GM12878 (cell line): ENCODE measurements around the gene LARGE1. TPM values are rescaled to one million over a fixed set of nuclear protein-coding genes. Genes with fewer than 3 reads are reported as not detected.

ENCODE experiments used
- ATAC-seq: fragments of 200-7000 bp; cut with Tn5 transposase; 3 replicates; pipeline ENCODE4 v1.9.1; 2020; ENCODE audit warnings: mild to moderate bottlenecking, moderate library complexity
- BruUV-seq: library from RNA; stranded (reverse); fragments of 400-500 nt; replicated peaks from 2 replicates; lab custom pipeline; 2021; lab: Mats Ljungman, UMichigan
- CTCF ChIA-PET: fragments of 300-600 bp; sonication (Branson Sonifier 250); formaldehyde crosslinking; extraction: SDS; loops from one replicate; lab custom pipeline; 2021; ENCODE audit warnings: inconsistent platforms; lab: Yijun Ruan, JAX
- POLR2A ChIA-PET: fragments of 350-600 bp; formaldehyde crosslinking; extraction: SDS; loops from one replicate; lab custom pipeline; 2021; ENCODE audit warnings: inconsistent platforms; lab: Charles Lee
- RAD21 ChIA-PET: fragments of 300-600 bp; sonication (Branson Sonifier 250); formaldehyde crosslinking; loops from one replicate; lab custom pipeline; 2023; ENCODE audit warnings: antibody characterized with exemption; ENCODE audit not compliant: unreplicated experiment; lab: Charles Lee
- SMC1A ChIA-PET: fragments of 300-600 bp; sonication (Branson Sonifier 250); formaldehyde crosslinking; loops from one replicate; lab custom pipeline; 2023; ENCODE audit not compliant: unreplicated experiment, uncharacterized antibody; lab: Charles Lee
- DNase-seq: peaks from one replicate; pipeline ENCODE4 v3.0.0-alpha.2; 2011; ENCODE audit warnings: low read depth, low spot score
- FAIRE-seq: peaks from 3 replicates; lab custom pipeline; 2011; peaks lifted over from hg19 to GRCh38; lab: Jason Lieb, UNC
- H2AFZ ChIP-seq: 2 replicates; pipeline ENCODE4 v1.6.0; 2011; ENCODE audit warnings: low read depth, low read length, control low read depth; ENCODE audit not compliant: control insufficient read depth
- H3K27ac ChIP-seq: 2 replicates; pipeline ENCODE4 v1.5.1; 2011; ENCODE audit warnings: control low read depth; ENCODE audit not compliant: control insufficient read depth, insufficient read depth
- H3K27me3 ChIP-seq, 2 experiments: replicated peaks in 1 of 2; 2 replicates each; pipeline versions ENCODE4 v1.6.0 to v1.6.1; 2011; ENCODE audit warnings: low read length in 1 of 2; ENCODE audit not compliant: control insufficient read depth in 2 of 2, insufficient read depth in 2 of 2
- H3K36me3 ChIP-seq, 2 experiments: 2 replicates each; pipeline ENCODE4 v1.5.1; 2011; ENCODE audit warnings: low read length in 1 of 2; ENCODE audit not compliant: control insufficient read depth in 2 of 2, insufficient read depth in 2 of 2
- H3K4me1 ChIP-seq: 2 replicates; pipeline ENCODE4 v1.6.1; 2011; ENCODE audit warnings: mild to moderate bottlenecking, low read length, moderate library complexity, mixed read lengths; ENCODE audit not compliant: control insufficient read depth, insufficient read depth
- H3K4me2 ChIP-seq: 2 replicates; pipeline ENCODE4 v1.6.0; 2011; ENCODE audit warnings: control low read depth; ENCODE audit not compliant: control insufficient read depth, insufficient read depth
- H3K4me3 ChIP-seq: fragments of 200-600 bp; sonication (generic); 2 replicates; pipeline ENCODE4 v1.5.1; 2016
- H3K79me2 ChIP-seq: 2 replicates; pipeline ENCODE4 v1.6.0; 2011; ENCODE audit warnings: low read length; ENCODE audit not compliant: control insufficient read depth, insufficient read depth
- H3K9ac ChIP-seq: 2 replicates; pipeline ENCODE4 v1.8.0; 2011; ENCODE audit warnings: low read length, control low read depth, mixed read lengths; ENCODE audit not compliant: control insufficient read depth, insufficient read depth
- H3K9me3 ChIP-seq: replicated peaks from 3 replicates; pipeline ENCODE4 v1.5.1; 2011; ENCODE audit warnings: mild to moderate bottlenecking, low read length; ENCODE audit not compliant: control insufficient read depth, insufficient read depth
- H4K20me1 ChIP-seq: 2 replicates; pipeline ENCODE4 v1.6.0; 2011; ENCODE audit not compliant: control insufficient read depth, insufficient read depth
- PAX5 ChIP-seq: IDR thresholded peaks from 2 replicates; pipeline ENCODE4 v1.6.1; 2011; ENCODE audit warnings: low read depth, low read length, borderline replicate concordance
- WGBS: methylation state at CpG from one replicate; pipeline ENCODE4 v1.1.6; 2016; ENCODE audit warnings: low lambda C conversion rate; ENCODE audit not compliant: insufficient replicate concordance, insufficient coverage; ENCODE audit errors: missing lambda C conversion rate; 5-methylcytosine and 5-hydroxymethylcytosine counted together
- in situ Hi-C: fragments of 300-500 bp; cut with MboI; formaldehyde crosslinking; loops from 9 replicates; pipeline ENCODE4 v1.14.3; 2018; ENCODE audit warnings: mixed read lengths
- intact Hi-C: fragments of 100-400 bp; cut with micrococcal nuclease; formaldehyde crosslinking; loops from one replicate; pipeline ENCODE4 v1.14.2; 2022; ENCODE audit not compliant: unreplicated experiment
- polyA plus RNA-seq, 11 experiments: library from polyadenylated mRNA; depleted of rRNA in 4 of 11; unstranded in 6 of 11; stranded (reverse) in 5 of 11; fragments of >200 nt; fragmentation: Nextera tagmentation in 4 of 11; fragmentation: Illumina TruSeq in 1 of 11; extraction: Ambion mirVana in 4 of 11; extraction: Trizol in 1 of 11; gene quantifications; 1 replicate in 1 of 11; 2 replicates in 10 of 11; pipeline versions ENCODE4 v1.2.1 to v1.2.3, GENCODE V29; 2011 to 2016; ENCODE audit warnings: inconsistent platforms in 2 of 11, missing spikeins in 2 of 11, low read depth in 1 of 11
- total RNA-seq, 4 experiments: library from RNA; depleted of rRNA in 3 of 4; stranded (reverse); fragments of >200 nt in 3 of 4; fragmentation: Illumina TruSeq in 1 of 4; extraction: Trizol in 1 of 4; gene quantifications; 2 replicates each; pipeline versions ENCODE4 v1.2.1 to v1.2.3, GENCODE V29; 2013 to 2021
- TF ChIP-seq, protein P1 (sequence below): fragments of 450-650 bp; IDR thresholded peaks from 2 replicates; pipeline ENCODE4 v1.6.1; 2017; ENCODE audit warnings: mild to moderate bottlenecking
- TF ChIP-seq, protein P2 (sequence below): IDR thresholded peaks from 2 replicates; pipeline ENCODE4 v1.6.1; 2012; ENCODE audit warnings: low read depth, low read length, improper control_type of control experiment
- TF ChIP-seq, protein P3 (sequence below): fragments of 450-650 bp; formaldehyde crosslinking; IDR thresholded peaks from 2 replicates; pipeline ENCODE4 v1.4.0; 2020; ENCODE audit warnings: mild to moderate bottlenecking, moderate library complexity
- TF ChIP-seq, protein P4 (sequence below): IDR thresholded peaks from 2 replicates; pipeline ENCODE4 v1.6.1; 2012; ENCODE audit warnings: mild to moderate bottlenecking, low read depth, low read length

LARGE1 gene
- total and polyA plus RNA-seq, 10 of the 15 experiments (the other 5 are each of a cell fraction or from before 2014, with no cell fraction given), result 3.2 to 41.4 (median 17.3) TPM

DNA sequence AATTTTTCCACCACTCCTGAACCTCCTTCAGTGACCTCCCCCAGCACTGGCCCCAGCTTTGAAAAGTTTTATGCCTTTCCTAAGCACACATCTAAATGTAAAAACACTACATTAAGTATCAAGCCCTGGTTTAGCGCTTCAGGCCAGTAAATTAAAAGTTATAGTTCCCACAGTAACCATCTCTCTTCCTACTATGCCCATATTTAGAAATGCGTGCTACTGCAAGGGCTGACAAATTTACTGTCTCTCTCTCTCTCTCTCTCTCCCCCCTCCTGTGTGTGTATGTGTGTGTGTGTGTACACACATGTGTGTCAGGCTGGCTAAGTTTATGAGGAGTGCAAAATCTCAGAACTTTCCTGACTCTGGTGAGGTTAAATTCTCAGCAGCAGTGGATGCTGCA lies 231.4 kb downstream of the LARGE1 start:
- H3K4me3 ChIP-seq, result no peak overlapping the region
- no peaks in the 10 kb centered on the region for H3K9me3 ChIP-seq
- POLR2A ChIA-PET, result no interaction called here
- CTCF ChIA-PET, result no interaction called here
- H3K4me1 ChIP-seq, result no peaks in the 10 kb centered on the region
- no peak for TF ChIP-seq PAX5
- 97% methylated on average over 2 of the region's 2 CpGs for WGBS
- in situ Hi-C loops (no loop called here), intact Hi-C loops (no loop called here)
- BruUV-seq, result no TSS peak
- DNase-seq, result no peak
- no peak for FAIRE-seq
- no peak overlapping the region for H3K4me2 ChIP-seq
- SMC1A ChIA-PET, result no interaction called here
- RAD21 ChIA-PET, result no interaction called here
- no peak for ATAC-seq
- H3K36me3 ChIP-seq, result no peaks in the 10 kb centered on the region; a peak in 1 of 4 replicates
- H3K9ac ChIP-seq, result no peak overlapping the region
- H3K27ac ChIP-seq, result no peak overlapping the region
- H3K79me2 ChIP-seq, result no peaks in the 10 kb centered on the region
- no peak overlapping the region for H2AFZ ChIP-seq
- H4K20me1 ChIP-seq, result no peaks in the 10 kb centered on the region
- no peaks in the 10 kb centered on the region for H3K27me3 ChIP-seq

DNA sequence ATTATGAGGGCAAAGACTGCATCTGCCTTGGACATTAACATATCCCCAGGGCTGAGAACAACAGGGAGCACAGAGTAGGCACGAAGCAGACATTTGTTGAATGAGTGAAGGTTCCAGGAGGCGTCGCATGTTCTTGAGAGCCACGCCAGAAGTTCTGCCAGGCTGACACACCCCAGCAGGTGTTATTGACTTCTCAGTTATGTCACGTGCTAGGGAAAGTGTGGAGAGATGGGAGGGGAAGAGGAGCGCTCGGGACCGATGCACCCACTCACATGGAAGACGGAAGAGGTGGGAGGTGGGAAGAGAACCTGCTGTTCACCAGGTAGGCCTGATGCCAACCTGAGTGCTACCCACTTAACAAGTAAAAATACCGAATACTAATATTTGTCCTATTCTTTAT lies 232.8 kb downstream of the LARGE1 start:
- H3K27me3 ChIP-seq, result no peaks in the 10 kb centered on the region
- no peaks in the 10 kb centered on the region for H3K79me2 ChIP-seq
- POLR2A ChIA-PET, result no interaction called here
- no peak for ATAC-seq
- in situ Hi-C loops, result no loop called here
- H3K9ac ChIP-seq, result no peak overlapping the region
- RAD21 ChIA-PET, result no interaction called here
- no peaks in the 10 kb centered on the region for H4K20me1 ChIP-seq
- SMC1A ChIA-PET, result no interaction called here
- BruUV-seq, result no TSS peak
- no peak overlapping the region for H3K4me3 ChIP-seq
- no peak overlapping the region for H3K27ac ChIP-seq
- H2AFZ ChIP-seq, result no peak overlapping the region
- no peaks in the 10 kb centered on the region for H3K4me1 ChIP-seq
- intact Hi-C loops, result no loop called here
- 94% methylated on average over 10 of the region's 10 CpGs for WGBS
- no peak for FAIRE-seq
- H3K36me3 ChIP-seq, result no peaks in the 10 kb centered on the region; a peak in 1 of 4 replicates
- H3K4me2 ChIP-seq, result no peak overlapping the region
- CTCF ChIA-PET, result no interaction called here
- DNase-seq, result no peak
- H3K9me3 ChIP-seq, result no peaks in the 10 kb centered on the region
- TF ChIP-seq, protein P1, sequence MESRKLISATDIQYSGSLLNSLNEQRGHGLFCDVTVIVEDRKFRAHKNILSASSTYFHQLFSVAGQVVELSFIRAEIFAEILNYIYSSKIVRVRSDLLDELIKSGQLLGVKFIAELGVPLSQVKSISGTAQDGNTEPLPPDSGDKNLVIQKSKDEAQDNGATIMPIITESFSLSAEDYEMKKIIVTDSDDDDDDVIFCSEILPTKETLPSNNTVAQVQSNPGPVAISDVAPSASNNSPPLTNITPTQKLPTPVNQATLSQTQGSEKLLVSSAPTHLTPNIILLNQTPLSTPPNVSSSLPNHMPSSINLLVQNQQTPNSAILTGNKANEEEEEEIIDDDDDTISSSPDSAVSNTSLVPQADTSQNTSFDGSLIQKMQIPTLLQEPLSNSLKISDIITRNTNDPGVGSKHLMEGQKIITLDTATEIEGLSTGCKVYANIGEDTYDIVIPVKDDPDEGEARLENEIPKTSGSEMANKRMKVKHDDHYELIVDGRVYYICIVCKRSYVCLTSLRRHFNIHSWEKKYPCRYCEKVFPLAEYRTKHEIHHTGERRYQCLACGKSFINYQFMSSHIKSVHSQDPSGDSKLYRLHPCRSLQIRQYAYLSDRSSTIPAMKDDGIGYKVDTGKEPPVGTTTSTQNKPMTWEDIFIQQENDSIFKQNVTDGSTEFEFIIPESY, result no peak
- TF ChIP-seq, protein P2, sequence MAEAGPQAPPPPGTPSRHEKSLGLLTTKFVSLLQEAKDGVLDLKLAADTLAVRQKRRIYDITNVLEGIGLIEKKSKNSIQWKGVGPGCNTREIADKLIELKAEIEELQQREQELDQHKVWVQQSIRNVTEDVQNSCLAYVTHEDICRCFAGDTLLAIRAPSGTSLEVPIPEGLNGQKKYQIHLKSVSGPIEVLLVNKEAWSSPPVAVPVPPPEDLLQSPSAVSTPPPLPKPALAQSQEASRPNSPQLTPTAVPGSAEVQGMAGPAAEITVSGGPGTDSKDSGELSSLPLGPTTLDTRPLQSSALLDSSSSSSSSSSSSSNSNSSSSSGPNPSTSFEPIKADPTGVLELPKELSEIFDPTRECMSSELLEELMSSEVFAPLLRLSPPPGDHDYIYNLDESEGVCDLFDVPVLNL, result no peak
- TF ChIP-seq, protein P3, sequence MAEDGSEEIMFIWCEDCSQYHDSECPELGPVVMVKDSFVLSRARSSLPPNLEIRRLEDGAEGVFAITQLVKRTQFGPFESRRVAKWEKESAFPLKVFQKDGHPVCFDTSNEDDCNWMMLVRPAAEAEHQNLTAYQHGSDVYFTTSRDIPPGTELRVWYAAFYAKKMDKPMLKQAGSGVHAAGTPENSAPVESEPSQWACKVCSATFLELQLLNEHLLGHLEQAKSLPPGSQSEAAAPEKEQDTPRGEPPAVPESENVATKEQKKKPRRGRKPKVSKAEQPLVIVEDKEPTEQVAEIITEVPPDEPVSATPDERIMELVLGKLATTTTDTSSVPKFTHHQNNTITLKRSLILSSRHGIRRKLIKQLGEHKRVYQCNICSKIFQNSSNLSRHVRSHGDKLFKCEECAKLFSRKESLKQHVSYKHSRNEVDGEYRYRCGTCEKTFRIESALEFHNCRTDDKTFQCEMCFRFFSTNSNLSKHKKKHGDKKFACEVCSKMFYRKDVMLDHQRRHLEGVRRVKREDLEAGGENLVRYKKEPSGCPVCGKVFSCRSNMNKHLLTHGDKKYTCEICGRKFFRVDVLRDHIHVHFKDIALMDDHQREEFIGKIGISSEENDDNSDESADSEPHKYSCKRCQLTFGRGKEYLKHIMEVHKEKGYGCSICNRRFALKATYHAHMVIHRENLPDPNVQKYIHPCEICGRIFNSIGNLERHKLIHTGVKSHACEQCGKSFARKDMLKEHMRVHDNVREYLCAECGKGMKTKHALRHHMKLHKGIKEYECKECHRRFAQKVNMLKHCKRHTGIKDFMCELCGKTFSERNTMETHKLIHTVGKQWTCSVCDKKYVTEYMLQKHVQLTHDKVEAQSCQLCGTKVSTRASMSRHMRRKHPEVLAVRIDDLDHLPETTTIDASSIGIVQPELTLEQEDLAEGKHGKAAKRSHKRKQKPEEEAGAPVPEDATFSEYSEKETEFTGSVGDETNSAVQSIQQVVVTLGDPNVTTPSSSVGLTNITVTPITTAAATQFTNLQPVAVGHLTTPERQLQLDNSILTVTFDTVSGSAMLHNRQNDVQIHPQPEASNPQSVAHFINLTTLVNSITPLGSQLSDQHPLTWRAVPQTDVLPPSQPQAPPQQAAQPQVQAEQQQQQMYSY (CRISPR knock-in tag), result no peak
- TF ChIP-seq, protein P4, sequence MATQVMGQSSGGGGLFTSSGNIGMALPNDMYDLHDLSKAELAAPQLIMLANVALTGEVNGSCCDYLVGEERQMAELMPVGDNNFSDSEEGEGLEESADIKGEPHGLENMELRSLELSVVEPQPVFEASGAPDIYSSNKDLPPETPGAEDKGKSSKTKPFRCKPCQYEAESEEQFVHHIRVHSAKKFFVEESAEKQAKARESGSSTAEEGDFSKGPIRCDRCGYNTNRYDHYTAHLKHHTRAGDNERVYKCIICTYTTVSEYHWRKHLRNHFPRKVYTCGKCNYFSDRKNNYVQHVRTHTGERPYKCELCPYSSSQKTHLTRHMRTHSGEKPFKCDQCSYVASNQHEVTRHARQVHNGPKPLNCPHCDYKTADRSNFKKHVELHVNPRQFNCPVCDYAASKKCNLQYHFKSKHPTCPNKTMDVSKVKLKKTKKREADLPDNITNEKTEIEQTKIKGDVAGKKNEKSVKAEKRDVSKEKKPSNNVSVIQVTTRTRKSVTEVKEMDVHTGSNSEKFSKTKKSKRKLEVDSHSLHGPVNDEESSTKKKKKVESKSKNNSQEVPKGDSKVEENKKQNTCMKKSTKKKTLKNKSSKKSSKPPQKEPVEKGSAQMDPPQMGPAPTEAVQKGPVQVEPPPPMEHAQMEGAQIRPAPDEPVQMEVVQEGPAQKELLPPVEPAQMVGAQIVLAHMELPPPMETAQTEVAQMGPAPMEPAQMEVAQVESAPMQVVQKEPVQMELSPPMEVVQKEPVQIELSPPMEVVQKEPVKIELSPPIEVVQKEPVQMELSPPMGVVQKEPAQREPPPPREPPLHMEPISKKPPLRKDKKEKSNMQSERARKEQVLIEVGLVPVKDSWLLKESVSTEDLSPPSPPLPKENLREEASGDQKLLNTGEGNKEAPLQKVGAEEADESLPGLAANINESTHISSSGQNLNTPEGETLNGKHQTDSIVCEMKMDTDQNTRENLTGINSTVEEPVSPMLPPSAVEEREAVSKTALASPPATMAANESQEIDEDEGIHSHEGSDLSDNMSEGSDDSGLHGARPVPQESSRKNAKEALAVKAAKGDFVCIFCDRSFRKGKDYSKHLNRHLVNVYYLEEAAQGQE, result no peak
